CD14-positive monocyte (primary cell): ENCODE measurements around the gene ZBED1. TPM values are rescaled to one million over a fixed set of nuclear protein-coding genes. Genes with fewer than 3 reads are reported as not detected.
"Not testable (repeated sequence)": the region's sequence is repeated elsewhere in the genome, so short reads cannot be mapped to it uniquely, and the experiment has no call there.

Source experiments
- DNase-seq, 3 donors: peaks; one replicate each; pipeline ENCODE4 v3.0.0-alpha.2; 2011 to 2022
- H2AFZ ChIP-seq: 2 replicates; pipeline ENCODE4 v1.6.0; 2012; ENCODE audit warnings: mild to moderate bottlenecking, low read depth, low read length, inconsistent platforms; ENCODE audit not compliant: insufficient read depth, poor library complexity, severe bottlenecking
- H3K27ac ChIP-seq, 2 donors: 1 replicate in 1 of 2; 2 replicates in 1 of 2; pipeline ENCODE4 v1.5.1; 2012 to 2013; ENCODE audit warnings: low read length in 2 of 2, control low read depth in 1 of 2, inconsistent platforms in 1 of 2, low read depth in 1 of 2, mild to moderate bottlenecking in 1 of 2
- H3K27me3 ChIP-seq, 2 donors: one replicate each; pipeline versions ENCODE4 v1.6.0 to v1.6.1; 2011 to 2013; ENCODE audit warnings: low read length in 2 of 2; ENCODE audit not compliant: control insufficient read depth in 2 of 2, insufficient read depth in 2 of 2
- H3K36me3 ChIP-seq, 2 donors: replicated peaks in 1 of 2; 1 replicate in 1 of 2; 2 replicates in 1 of 2; pipeline versions ENCODE4 v1.5.1 to v1.6.1; 2012 to 2013; ENCODE audit warnings: low read length in 2 of 2, control low read depth in 1 of 2, inconsistent platforms in 1 of 2, mild to moderate bottlenecking in 1 of 2; ENCODE audit not compliant: insufficient read depth in 2 of 2, control insufficient read depth in 1 of 2
- H3K4me1 ChIP-seq, 2 donors: 1 replicate in 1 of 2; 2 replicates in 1 of 2; pipeline versions ENCODE4 v1.5.1 to v1.6.1; 2012 to 2013; ENCODE audit warnings: low read length in 2 of 2, control low read depth in 1 of 2, inconsistent platforms in 1 of 2, mild to moderate bottlenecking in 1 of 2, moderate library complexity in 1 of 2; ENCODE audit not compliant: insufficient read depth in 2 of 2, control insufficient read depth in 1 of 2
- H3K4me2 ChIP-seq: replicated peaks from 2 replicates; pipeline ENCODE3; 2012; ENCODE audit warnings: low read length, moderate library complexity, mild to moderate bottlenecking; ENCODE audit not compliant: poor library complexity, severe bottlenecking; ENCODE audit errors: extremely low read depth
- H3K4me3 ChIP-seq, 3 experiments: fragments of 200-600 bp in 1 of 3; sonication (generic) in 1 of 3; replicated peaks in 1 of 3; 1 replicate in 2 of 3; 2 replicates in 1 of 3; pipeline ENCODE4 v1.5.1; 2011 to 2013; ENCODE audit warnings: low read length in 3 of 3, mild to moderate bottlenecking in 3 of 3, control low read depth in 2 of 3, low read depth in 2 of 3, inconsistent platforms in 1 of 3, moderate library complexity in 1 of 3
- H3K79me2 ChIP-seq: 2 replicates; pipeline ENCODE4 v1.6.0; 2012; ENCODE audit warnings: mild to moderate bottlenecking, control low read depth, inconsistent platforms, low read length, moderate library complexity; ENCODE audit not compliant: insufficient read depth
- H3K9ac ChIP-seq: 2 replicates; pipeline ENCODE4 v1.6.0; 2017; ENCODE audit warnings: low read length, mild to moderate bottlenecking; ENCODE audit not compliant: insufficient read depth, poor library complexity, severe bottlenecking
- H3K9me3 ChIP-seq, 2 donors: replicated peaks in 1 of 2; 1 replicate in 1 of 2; 2 replicates in 1 of 2; pipeline versions ENCODE4 v1.5.1 to v1.6.1; 2012 to 2013; ENCODE audit warnings: low read length in 2 of 2, control low read depth in 1 of 2; ENCODE audit not compliant: control insufficient read depth in 1 of 2, insufficient read depth in 1 of 2
- H4K20me1 ChIP-seq: 2 replicates; pipeline ENCODE4 v1.6.0; 2012; ENCODE audit warnings: mild to moderate bottlenecking, low read length, control low read depth, moderate library complexity; ENCODE audit not compliant: insufficient read depth
- H3K27ac Mint-ChIP-seq, 7 donors: one replicate each; pipeline ENCODE4 v1.8.0; 2020; ENCODE audit warnings: mild to moderate bottlenecking in 7 of 7, mixed read lengths in 7 of 7, moderate library complexity in 6 of 7, inconsistent platforms in 2 of 7
- H3K27me3 Mint-ChIP-seq, 3 donors: one replicate each; pipeline ENCODE4 v1.8.0; 2021 to 2022; ENCODE audit warnings: low read depth in 3 of 3, mild to moderate bottlenecking in 3 of 3, mixed read lengths in 3 of 3, moderate library complexity in 3 of 3, inconsistent platforms in 1 of 3
- H3K36me3 Mint-ChIP-seq, 2 donors: one replicate each; pipeline ENCODE4 v1.8.0; 2020; ENCODE audit warnings: mixed read lengths in 2 of 2, inconsistent platforms in 1 of 2, mild to moderate bottlenecking in 1 of 2
- H3K4me1 Mint-ChIP-seq: one replicate; pipeline ENCODE4 v1.8.0; 2020; ENCODE audit warnings: mild to moderate bottlenecking, mixed read lengths
- H3K4me3 Mint-ChIP-seq, 2 donors: one replicate each; pipeline ENCODE4 v1.8.0; 2020; ENCODE audit warnings: mild to moderate bottlenecking in 2 of 2, mixed read lengths in 2 of 2, moderate library complexity in 1 of 2
- H3K9me3 Mint-ChIP-seq, 7 donors: one replicate each; pipeline ENCODE4 v1.8.0; 2020 to 2022; ENCODE audit warnings: mixed read lengths in 7 of 7, mild to moderate bottlenecking in 6 of 7, moderate library complexity in 6 of 7, inconsistent platforms in 2 of 7
- CTCF ChIP-seq: fragments of 200-600 bp; IDR thresholded peaks from one replicate; pipeline ENCODE4 v1.8.0; 2022; ENCODE audit warnings: antibody characterized with exemption, mild to moderate bottlenecking
- WGBS: methylation state at CpG from one replicate; pipeline ENCODE4 v1.1.5; 2013; ENCODE audit warnings: missing lambda C conversion rate; ENCODE audit not compliant: insufficient coverage; 5-methylcytosine and 5-hydroxymethylcytosine counted together
- intact Hi-C, 2 donors: fragments of 100-400 bp; cut with micrococcal nuclease; formaldehyde crosslinking; loops; one replicate each; pipeline versions ENCODE4 v1.15.0 to v1.15.1; 2023
- polyA plus RNA-seq, 3 donors: library from polyadenylated mRNA; depleted of rRNA in 1 of 3; unstranded in 2 of 3; stranded (reverse) in 1 of 3; fragments of 300-500 nt in 2 of 3; fragments of >200 nt in 1 of 3; fragmentation: Illumina TruSeq in 2 of 3; gene quantifications; 1 replicate in 2 of 3; 2 replicates in 1 of 3; pipeline ENCODE4 v1.2.3, GENCODE V29; 2012 to 2021

ZBED1 gene
- polyA plus RNA-seq, 3 donors: 13.9 to 32.1 (median 23.1) TPM

- H3K9ac ChIP-seq, H3K4me1 Mint-ChIP-seq, H3K4me3 Mint-ChIP-seq, H3K27me3 ChIP-seq, H3K27ac Mint-ChIP-seq, H3K9me3 ChIP-seq, H3K27ac ChIP-seq, intact Hi-C loops, H3K4me2 ChIP-seq, H3K4me3 ChIP-seq, H3K36me3 ChIP-seq, H2AFZ ChIP-seq, DNase-seq, H3K9me3 Mint-ChIP-seq, H3K4me1 ChIP-seq, H3K27me3 Mint-ChIP-seq: not testable (repeated sequence)
- peaks cover 73% of the 10 kb centered on the region for H4K20me1 ChIP-seq
- 100% methylated on average over 3 of the region's 9 CpGs for WGBS
- H3K79me2 ChIP-seq: peaks cover 13% of the 10 kb centered on the region
- peaks cover 13 to 19% of the 10 kb centered on the region in 2 donors for H3K36me3 Mint-ChIP-seq
These were observed 46.2 kb downstream of the ZBED1 start for GRCh38 chrX:2454620-2455019.

- peaks cover 9 to 21% of the 10 kb centered on the region in 2 donors for H3K36me3 Mint-ChIP-seq
These were observed 48.0 kb downstream of the ZBED1 start for GRCh38 chrX:2452799-2453198.

More at GRCh38 chrX:2452799-2453198, 48.0 kb downstream of the ZBED1 start:
- Histone ChIP-seq H2AFZ (no peak overlapping the region), H3K9me3 (peaks cover 0 to 1% of the 10 kb centered on the region in 2 donors), H3K4me2 (no peak overlapping the region), H4K20me1 (peaks cover 59% of the 10 kb centered on the region), H3K4me3 (no peak overlapping the region), H3K27me3 (no peaks in the 10 kb centered on the region), H3K36me3 (peaks cover 0 to 3% of the 10 kb centered on the region in 2 donors), H3K9ac (no peak overlapping the region), H3K79me2 (peaks cover 9% of the 10 kb centered on the region), H3K4me1 (no peaks in the 10 kb centered on the region), H3K27ac (no peak overlapping the region)
- DNase-seq: no peak
- TF ChIP-seq CTCF: no peak
- WGBS: 100% methylated on average over 1 of the region's 4 CpGs
- H3K27ac Mint-ChIP-seq: no peak overlapping the region
- intact Hi-C loops: no loop called here
- H3K9me3 Mint-ChIP-seq: peaks cover under 1 to 6% (median 4%) of the 10 kb centered on the region in 7 donors
- H3K27me3 Mint-ChIP-seq: peaks cover 0 to 2% (median 1%) of the 10 kb centered on the region in 3 donors
- peaks cover 1% of the 10 kb centered on the region for H3K4me1 Mint-ChIP-seq
- no peak overlapping the region for H3K4me3 Mint-ChIP-seq
